CD4-positive, alpha-beta T cell (primary cell): ENCODE measurements around the gene CASZ1. TPM values are rescaled to one million over a fixed set of nuclear protein-coding genes. Genes with fewer than 3 reads are reported as not detected.

Experiments used
- ATAC-seq: fragments of 200-7000 bp; cut with Tn5 transposase; one replicate; pipeline ENCODE4 v1.10.0; 2022; ENCODE audit warnings: mild to moderate bottlenecking; ENCODE audit not compliant: poor library complexity
- CTCF ChIA-PET: fragments of 350-600 bp; sonication (Branson Sonifier 250); formaldehyde crosslinking; loops from one replicate; lab custom pipeline; 2021; ENCODE audit warnings: antibody characterized with exemption, inconsistent platforms; lab: Charles Lee
- POLR2A ChIA-PET: fragments of 350-600 bp; sonication (Branson Sonifier 250); formaldehyde crosslinking; loops from one replicate; lab custom pipeline; 2021; ENCODE audit warnings: antibody characterized with exemption, inconsistent platforms; lab: Charles Lee
- DNase-seq, 14 experiments: peaks; one replicate each; pipeline ENCODE4 v3.0.0-alpha.2; 2013 to 2020; ENCODE audit warnings: mixed read lengths in 2 of 14
- H3K27ac ChIP-seq, 2 donors: one replicate each; pipeline versions ENCODE4 v1.5.1 to v1.7.0; 2013; ENCODE audit warnings: low read length in 2 of 2, low read depth in 1 of 2, mild to moderate bottlenecking in 1 of 2
- H3K27me3 ChIP-seq, 2 experiments: 1 replicate in 1 of 2; 2 replicates in 1 of 2; pipeline versions ENCODE4 v1.6.1 to v1.7.0; 2013; ENCODE audit warnings: low read length in 2 of 2, control low read depth in 1 of 2, mild to moderate bottlenecking in 1 of 2, moderate library complexity in 1 of 2; ENCODE audit not compliant: insufficient read depth in 2 of 2, control insufficient read depth in 1 of 2
- H3K36me3 ChIP-seq: one replicate; pipeline ENCODE4 v1.6.1; 2013; ENCODE audit warnings: low read length, control low read depth; ENCODE audit not compliant: insufficient read depth
- H3K4me1 ChIP-seq: one replicate; pipeline ENCODE4 v1.6.1; 2013; ENCODE audit warnings: low read length, control low read depth; ENCODE audit not compliant: insufficient read depth
- H3K4me3 ChIP-seq: one replicate; pipeline ENCODE4 v1.5.1; 2013; ENCODE audit warnings: mild to moderate bottlenecking, low read length, moderate library complexity
- H3K9me3 ChIP-seq, 2 experiments: 1 replicate in 1 of 2; 2 replicates in 1 of 2; pipeline versions ENCODE4 v1.6.1 to v1.7.0; 2013; ENCODE audit warnings: low read length in 2 of 2, mild to moderate bottlenecking in 2 of 2, control low read depth in 1 of 2, moderate library complexity in 1 of 2; ENCODE audit not compliant: control insufficient read depth in 1 of 2, insufficient read depth in 1 of 2
- H3K27ac Mint-ChIP-seq: one replicate; pipeline ENCODE4 v1.8.0; 2020; ENCODE audit warnings: mixed read lengths
- H3K27me3 Mint-ChIP-seq: one replicate; pipeline ENCODE4 v1.8.0; 2021; ENCODE audit warnings: mixed read lengths
- H3K36me3 Mint-ChIP-seq: one replicate; pipeline ENCODE4 v1.8.0; 2021; ENCODE audit warnings: low read depth, mixed read lengths
- H3K4me1 Mint-ChIP-seq: one replicate; pipeline ENCODE4 v1.8.0; 2021; ENCODE audit warnings: low read depth, mixed read lengths
- H3K4me3 Mint-ChIP-seq: one replicate; pipeline ENCODE4 v1.8.0; 2020; ENCODE audit warnings: mild to moderate bottlenecking, mixed read lengths
- H3K9me3 Mint-ChIP-seq: one replicate; pipeline ENCODE4 v1.8.0; 2020; ENCODE audit warnings: mixed read lengths
- intact Hi-C, 2 experiments: fragments of 100-400 bp; cut with DNase I in 1 of 2; cut with micrococcal nuclease in 1 of 2; formaldehyde crosslinking; loops; one replicate each; pipeline versions ENCODE4 v1.15.1 to v1.9.0; 2023 to 2025; cut with DNase I, micrococcal nuclease
- total RNA-seq, 174 experiments: library from RNA in 2 of 174; stranded (reverse) in 2 of 174; gene quantifications; one replicate each; pipeline ENCODE4 v1.2.3 and lab custom pipeline; 2021 to 2026
- TF ChIP-seq, protein P1 (sequence below): fragments of 200-600 bp; IDR thresholded peaks from one replicate; pipeline ENCODE4 v1.8.0; 2022; ENCODE audit warnings: antibody characterized with exemption, mild to moderate bottlenecking

Gene CASZ1
- total RNA-seq, 2 experiments from 2014 or later, result 21.8 to 22.8 TPM

DNA sequence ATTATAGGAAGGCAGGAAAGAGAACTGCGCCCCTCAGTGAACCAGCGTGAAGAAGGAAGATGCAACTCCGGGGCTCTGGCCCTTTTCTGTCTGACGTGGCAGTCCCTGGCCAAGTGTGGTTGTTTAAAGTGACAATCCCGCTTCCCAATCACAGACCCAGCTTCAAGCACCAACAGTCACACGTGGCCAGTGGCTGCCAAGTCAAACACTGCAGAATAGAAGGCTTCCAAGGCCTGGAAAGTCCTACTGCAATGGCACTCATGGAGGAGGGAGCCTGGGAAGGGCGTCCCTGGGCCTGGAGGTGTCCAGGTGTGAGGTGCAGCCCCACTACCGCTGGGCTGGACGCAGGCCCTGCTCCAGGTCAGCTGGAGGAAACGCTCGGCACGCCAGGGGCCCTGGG lies 143.8 kb downstream of the CASZ1 start:
- no peak for DNase-seq
- Histone ChIP-seq H3K9me3 (no peaks in the 10 kb centered on the region), H3K27ac (no peak overlapping the region), H3K4me3 (no peak overlapping the region), H3K27me3 (no peaks in the 10 kb centered on the region), H3K36me3 (peaks cover 6% of the 10 kb centered on the region), H3K4me1 (no peaks in the 10 kb centered on the region)
- no peaks in the 10 kb centered on the region for H3K27me3 Mint-ChIP-seq
- intact Hi-C loops, result no loop called here
- POLR2A ChIA-PET, result no interaction called here
- CTCF ChIA-PET, result no interaction called here
- no peak overlapping the region for H3K27ac Mint-ChIP-seq
- H3K4me3 Mint-ChIP-seq, result no peak overlapping the region
- H3K9me3 Mint-ChIP-seq, result no peaks in the 10 kb centered on the region
- H3K36me3 Mint-ChIP-seq, result peaks cover 5% of the 10 kb centered on the region
- ATAC-seq, result no peak
- no peaks in the 10 kb centered on the region for H3K4me1 Mint-ChIP-seq
- TF ChIP-seq, protein P1, sequence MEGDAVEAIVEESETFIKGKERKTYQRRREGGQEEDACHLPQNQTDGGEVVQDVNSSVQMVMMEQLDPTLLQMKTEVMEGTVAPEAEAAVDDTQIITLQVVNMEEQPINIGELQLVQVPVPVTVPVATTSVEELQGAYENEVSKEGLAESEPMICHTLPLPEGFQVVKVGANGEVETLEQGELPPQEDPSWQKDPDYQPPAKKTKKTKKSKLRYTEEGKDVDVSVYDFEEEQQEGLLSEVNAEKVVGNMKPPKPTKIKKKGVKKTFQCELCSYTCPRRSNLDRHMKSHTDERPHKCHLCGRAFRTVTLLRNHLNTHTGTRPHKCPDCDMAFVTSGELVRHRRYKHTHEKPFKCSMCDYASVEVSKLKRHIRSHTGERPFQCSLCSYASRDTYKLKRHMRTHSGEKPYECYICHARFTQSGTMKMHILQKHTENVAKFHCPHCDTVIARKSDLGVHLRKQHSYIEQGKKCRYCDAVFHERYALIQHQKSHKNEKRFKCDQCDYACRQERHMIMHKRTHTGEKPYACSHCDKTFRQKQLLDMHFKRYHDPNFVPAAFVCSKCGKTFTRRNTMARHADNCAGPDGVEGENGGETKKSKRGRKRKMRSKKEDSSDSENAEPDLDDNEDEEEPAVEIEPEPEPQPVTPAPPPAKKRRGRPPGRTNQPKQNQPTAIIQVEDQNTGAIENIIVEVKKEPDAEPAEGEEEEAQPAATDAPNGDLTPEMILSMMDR, result no peak

DNA sequence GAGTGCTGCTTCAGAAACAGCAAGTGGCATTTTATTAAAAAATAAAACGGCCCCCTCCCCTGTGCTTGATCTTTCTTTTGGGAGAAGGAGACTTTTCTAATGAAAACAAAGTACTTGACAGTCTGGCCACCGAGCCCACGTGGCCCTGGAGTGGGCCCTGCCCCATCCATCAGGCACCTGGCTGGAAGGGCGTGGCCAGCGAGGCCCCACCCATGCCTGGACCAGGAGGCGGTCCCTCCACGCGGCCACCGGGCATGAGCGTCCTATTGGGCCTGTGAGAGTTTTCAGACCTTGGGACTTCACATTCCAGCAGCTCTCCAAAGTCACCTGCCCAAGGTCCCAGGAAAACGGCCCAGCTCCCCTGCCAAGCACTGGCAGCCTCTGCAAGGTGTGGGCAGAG lies 144.7 kb downstream of the CASZ1 start:
- H3K36me3 Mint-ChIP-seq, result peaks cover 5% of the 10 kb centered on the region
- Histone ChIP-seq H3K27me3 (no peaks in the 10 kb centered on the region), H3K4me3 (no peak overlapping the region), H3K4me1 (no peaks in the 10 kb centered on the region), H3K9me3 (no peaks in the 10 kb centered on the region), H3K27ac (no peak overlapping the region), H3K36me3 (peaks cover 6% of the 10 kb centered on the region)
- H3K4me1 Mint-ChIP-seq, result no peaks in the 10 kb centered on the region
- H3K4me3 Mint-ChIP-seq, result no peak overlapping the region
- intact Hi-C loops, result no loop called here
- no peaks in the 10 kb centered on the region for H3K27me3 Mint-ChIP-seq
- ChIA-PET POLR2A (no interaction called here), CTCF (no interaction called here)
- no peak for ATAC-seq
- H3K27ac Mint-ChIP-seq, result no peak overlapping the region
- TF ChIP-seq, protein P1, result no peak
- H3K9me3 Mint-ChIP-seq, result no peaks in the 10 kb centered on the region
- no peak for DNase-seq

DNA sequence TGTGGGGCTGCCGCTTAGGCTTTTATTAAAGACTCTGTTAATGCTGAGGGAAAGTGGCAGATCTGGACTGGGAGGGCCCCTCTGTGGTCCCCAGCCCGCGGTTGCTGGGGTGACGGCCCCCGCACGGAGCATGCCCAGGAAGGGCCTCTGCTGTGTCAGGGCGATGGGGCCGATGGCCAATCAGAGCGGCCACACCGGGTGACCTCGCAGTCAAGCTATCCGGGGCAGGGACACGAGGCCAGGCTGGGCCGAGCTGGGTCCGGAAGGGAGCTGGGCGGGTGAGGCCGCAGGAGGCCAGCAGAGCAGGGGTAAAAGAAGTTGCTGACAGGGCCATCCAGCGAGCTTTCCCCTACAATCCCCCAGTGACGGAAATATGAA lies 145.1 kb downstream of the CASZ1 start:
- Histone ChIP-seq H3K9me3 (no peaks in the 10 kb centered on the region), H3K4me3 (no peak overlapping the region), H3K36me3 (peaks cover 6% of the 10 kb centered on the region), H3K27me3 (no peaks in the 10 kb centered on the region), H3K4me1 (no peaks in the 10 kb centered on the region), H3K27ac (no peak overlapping the region)
- DNase-seq (no peak), ATAC-seq (no peak)
- Mint-ChIP-seq H3K27ac (no peak overlapping the region), H3K4me3 (no peak overlapping the region), H3K27me3 (no peaks in the 10 kb centered on the region), H3K36me3 (peaks cover 5% of the 10 kb centered on the region), H3K9me3 (no peaks in the 10 kb centered on the region), H3K4me1 (no peaks in the 10 kb centered on the region)
- TF ChIP-seq, protein P1, result no peak
- ChIA-PET CTCF (no interaction called here), POLR2A (no interaction called here)
- intact Hi-C loops, result no loop called here
